OCI-LY7 (cell line): ENCODE data around the gene TRMT44. TPM values are rescaled to one million over a fixed set of nuclear protein-coding genes. Genes with fewer than 3 reads are reported as not detected.

Experiments used
- BruUV-seq: library from RNA; stranded (reverse); fragments of 400-500 nt; replicated peaks from 2 replicates; lab custom pipeline; 2021; lab: Mats Ljungman, UMichigan
- CTCF ChIA-PET: fragments of 300-600 bp; sonication (Branson Sonifier 250); formaldehyde crosslinking; loops from one replicate; lab custom pipeline; 2022; ENCODE audit warnings: antibody characterized with exemption; ENCODE audit not compliant: unreplicated experiment; lab: Charles Lee
- POLR2A ChIA-PET: fragments of 300-600 bp; sonication (Branson Sonifier 250); formaldehyde crosslinking; loops from one replicate; lab custom pipeline; 2022; ENCODE audit warnings: antibody characterized with exemption; lab: Charles Lee
- DNase-seq: peaks from one replicate; pipeline ENCODE4 v3.0.0-alpha.2; 2015; ENCODE audit warnings: low spot score
- H2AFZ ChIP-seq: fragments of 200-600 bp; sonication (generic), shearing (Covaris generic); 2 replicates; pipeline ENCODE4 v1.6.1; 2014; ENCODE audit warnings: mild to moderate bottlenecking, antibody characterized with exemption, low read length, moderate library complexity
- H3K27ac ChIP-seq: fragments of 200-600 bp; sonication (generic); 2 replicates; pipeline ENCODE4 v1.5.1; 2014; ENCODE audit warnings: mixed run types, low read depth, mild to moderate bottlenecking, moderate library complexity, low read length, inconsistent platforms; ENCODE audit not compliant: poor library complexity, severe bottlenecking
- H3K36me3 ChIP-seq: fragments of 200-600 bp; sonication (generic); 2 replicates; pipeline ENCODE4 v1.6.1; 2014; ENCODE audit warnings: mild to moderate bottlenecking, antibody characterized with exemption, low read length, moderate library complexity, mixed read lengths; ENCODE audit not compliant: insufficient read depth
- H3K4me1 ChIP-seq: fragments of 200-600 bp; sonication (generic); 2 replicates; pipeline ENCODE4 v1.5.1; 2014; ENCODE audit warnings: mild to moderate bottlenecking, low read length; ENCODE audit not compliant: insufficient read depth, poor library complexity, severe bottlenecking
- H3K4me2 ChIP-seq: fragments of 200-600 bp; sonication (generic); 2 replicates; pipeline ENCODE4 v1.6.1; 2014; ENCODE audit warnings: mild to moderate bottlenecking, low read length
- H3K4me3 ChIP-seq: fragments of 200-600 bp; sonication (generic); 2 replicates; pipeline ENCODE4 v1.5.1; 2014; ENCODE audit warnings: mild to moderate bottlenecking, low read depth, low read length; ENCODE audit not compliant: poor library complexity, severe bottlenecking
- H3K79me2 ChIP-seq: fragments of 200-600 bp; sonication (generic); 2 replicates; pipeline ENCODE4 v1.6.1; 2016; ENCODE audit warnings: low read depth, mild to moderate bottlenecking, low read length, moderate library complexity, mixed read lengths; ENCODE audit not compliant: insufficient read depth
- H3K9me2 ChIP-seq: fragments of 200-600 bp; sonication (generic); 2 replicates; pipeline ENCODE4 v1.6.1; 2016; ENCODE audit warnings: mild to moderate bottlenecking, low read length, mixed read lengths; ENCODE audit not compliant: insufficient read depth
- H3K9me3 ChIP-seq: fragments of 200-600 bp; sonication (generic); 2 replicates; pipeline ENCODE4 v1.6.1; 2014; ENCODE audit warnings: mild to moderate bottlenecking, mixed run types, low read length, mixed read lengths
- H4K20me1 ChIP-seq: fragments of 200-600 bp; sonication (generic); 2 replicates; pipeline ENCODE4 v1.6.1; 2014; ENCODE audit warnings: mild to moderate bottlenecking, antibody characterized with exemption, low read length, moderate library complexity, mixed read lengths; ENCODE audit not compliant: insufficient read depth
- EZH2phosphoT487 ChIP-seq: fragments of 200-600 bp; sonication (generic); IDR thresholded peaks from 2 replicates; pipeline ENCODE4 v1.6.1; 2018; ENCODE audit warnings: low read depth, borderline replicate concordance, mild to moderate bottlenecking, mixed run types, antibody characterized with exemption, low read length, moderate library complexity, mixed read lengths
- intact Hi-C: fragments of 100-400 bp; cut with micrococcal nuclease; formaldehyde crosslinking; loops from one replicate; pipeline ENCODE4 v1.10.0; 2022; ENCODE audit not compliant: unreplicated experiment
- total RNA-seq, 2 experiments: library from RNA; depleted of rRNA in 1 of 2; stranded (reverse); fragments of >200 nt in 1 of 2; shearing (Covaris generic) in 1 of 2; gene quantifications; 2 replicates each; pipeline ENCODE4 v1.2.3, GENCODE V29; 2014 to 2022
- TF ChIP-seq, protein P1 (sequence below): fragments of 200-600 bp; sonication (generic); conservative IDR thresholded peaks from 2 replicates; pipeline ENCODE4 v1.5.1; 2014; ENCODE audit warnings: mild to moderate bottlenecking, antibody characterized with exemption, low read length, moderate library complexity, mixed read lengths

TRMT44 gene
- total RNA-seq, 2 experiments from 2014 or later: 23.0 to 28.3 TPM

- no peaks in the 10 kb centered on the region for H4K20me1 ChIP-seq
- no peak overlapping the region for H3K27ac ChIP-seq
- H3K9me3 ChIP-seq: no peaks in the 10 kb centered on the region
- no peaks in the 10 kb centered on the region for H3K79me2 ChIP-seq
- no peaks in the 10 kb centered on the region for H3K36me3 ChIP-seq
- BruUV-seq: no TSS peak
- no peaks in the 10 kb centered on the region for H3K4me1 ChIP-seq
- POLR2A ChIA-PET: no interaction called here
- intact Hi-C loops: no loop called here
- TF ChIP-seq, protein P1, sequence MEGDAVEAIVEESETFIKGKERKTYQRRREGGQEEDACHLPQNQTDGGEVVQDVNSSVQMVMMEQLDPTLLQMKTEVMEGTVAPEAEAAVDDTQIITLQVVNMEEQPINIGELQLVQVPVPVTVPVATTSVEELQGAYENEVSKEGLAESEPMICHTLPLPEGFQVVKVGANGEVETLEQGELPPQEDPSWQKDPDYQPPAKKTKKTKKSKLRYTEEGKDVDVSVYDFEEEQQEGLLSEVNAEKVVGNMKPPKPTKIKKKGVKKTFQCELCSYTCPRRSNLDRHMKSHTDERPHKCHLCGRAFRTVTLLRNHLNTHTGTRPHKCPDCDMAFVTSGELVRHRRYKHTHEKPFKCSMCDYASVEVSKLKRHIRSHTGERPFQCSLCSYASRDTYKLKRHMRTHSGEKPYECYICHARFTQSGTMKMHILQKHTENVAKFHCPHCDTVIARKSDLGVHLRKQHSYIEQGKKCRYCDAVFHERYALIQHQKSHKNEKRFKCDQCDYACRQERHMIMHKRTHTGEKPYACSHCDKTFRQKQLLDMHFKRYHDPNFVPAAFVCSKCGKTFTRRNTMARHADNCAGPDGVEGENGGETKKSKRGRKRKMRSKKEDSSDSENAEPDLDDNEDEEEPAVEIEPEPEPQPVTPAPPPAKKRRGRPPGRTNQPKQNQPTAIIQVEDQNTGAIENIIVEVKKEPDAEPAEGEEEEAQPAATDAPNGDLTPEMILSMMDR: no peak
- no peak for TF ChIP-seq EZH2phosphoT487
- no peak for DNase-seq
- no peak overlapping the region for H3K4me2 ChIP-seq
- no peak overlapping the region for H3K4me3 ChIP-seq
- CTCF ChIA-PET: no interaction called here
- H3K9me2 ChIP-seq: no peaks in the 10 kb centered on the region
- H2AFZ ChIP-seq: no peak overlapping the region
Measured at GRCh38 chr4:8501781-8502180, 61.2 kb downstream of the TRMT44 start.

DNA sequence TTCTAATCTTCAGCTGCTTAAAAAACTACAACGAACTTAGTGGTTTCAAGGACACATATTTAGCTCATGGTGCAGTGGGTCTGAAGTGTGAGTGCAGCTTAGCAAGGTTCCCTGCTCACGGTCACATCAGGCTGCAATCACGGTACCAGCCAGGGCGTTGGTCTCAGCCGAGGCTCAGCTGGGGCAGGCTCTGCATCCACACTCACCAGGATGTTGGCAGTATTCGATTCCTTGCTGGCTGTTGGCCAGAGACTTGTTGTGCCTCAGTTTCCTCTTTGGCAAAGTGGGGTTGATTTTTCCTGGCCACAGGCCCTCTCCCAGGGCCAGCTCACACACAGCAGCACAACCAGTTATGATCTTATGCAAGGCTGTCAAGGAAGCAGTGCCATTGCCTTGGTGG is 61.8 kb downstream of the TRMT44 start:
- DNase-seq: no peak
- Histone ChIP-seq H3K9me3 (no peaks in the 10 kb centered on the region), H3K36me3 (no peaks in the 10 kb centered on the region), H2AFZ (no peak overlapping the region), H3K4me2 (no peak overlapping the region), H4K20me1 (no peaks in the 10 kb centered on the region), H3K4me3 (no peak overlapping the region), H3K79me2 (no peaks in the 10 kb centered on the region), H3K9me2 (no peaks in the 10 kb centered on the region), H3K27ac (no peak overlapping the region), H3K4me1 (no peaks in the 10 kb centered on the region)
- BruUV-seq: no TSS peak
- TF ChIP-seq, protein P1: no peak
- no peak for TF ChIP-seq EZH2phosphoT487
- ChIA-PET POLR2A (no interaction called here), CTCF (no interaction called here)
- intact Hi-C loops: no loop called here

DNA sequence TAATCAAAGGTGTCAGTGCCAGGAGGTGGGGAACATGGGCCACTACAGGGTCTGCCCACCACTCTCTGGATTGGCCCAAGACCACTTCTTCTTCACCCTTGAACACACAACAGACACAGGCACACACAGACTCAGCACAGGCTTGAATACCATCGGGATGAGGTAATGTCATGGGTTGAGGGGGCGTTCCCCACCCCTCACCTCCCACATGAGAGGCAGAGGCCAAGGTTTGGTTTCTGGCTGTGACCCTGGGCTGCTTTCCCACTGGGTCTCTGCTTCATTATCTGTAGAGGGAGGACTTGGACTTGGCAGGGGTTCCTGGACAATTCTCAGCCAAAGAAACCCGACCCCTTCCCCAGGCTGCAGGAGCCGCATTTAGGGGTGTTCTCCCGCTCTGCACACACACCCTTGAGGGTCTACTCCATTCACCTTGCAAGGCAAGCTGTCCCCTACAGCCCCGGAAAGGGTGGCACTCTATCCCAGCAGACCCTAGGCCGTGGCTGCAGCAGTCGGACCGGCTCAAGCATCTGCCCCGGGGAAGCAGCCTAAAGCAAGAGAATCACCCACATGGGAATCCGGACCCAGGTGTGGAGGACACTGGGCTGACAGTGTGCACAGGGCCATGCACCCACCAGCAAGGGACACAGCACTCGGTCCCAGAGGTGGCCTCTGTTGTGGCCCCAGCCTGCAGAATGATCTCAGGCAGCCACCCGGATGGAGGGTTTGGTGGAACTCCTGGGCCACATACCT is 62.4 kb downstream of the TRMT44 start:
- Histone ChIP-seq H3K79me2 (no peaks in the 10 kb centered on the region), H3K4me1 (no peaks in the 10 kb centered on the region), H3K9me2 (no peaks in the 10 kb centered on the region), H3K9me3 (no peaks in the 10 kb centered on the region), H3K36me3 (no peaks in the 10 kb centered on the region), H3K4me3 (no peak overlapping the region), H3K27ac (no peak overlapping the region), H4K20me1 (no peaks in the 10 kb centered on the region), H2AFZ (no peak overlapping the region), H3K4me2 (no peak overlapping the region)
- BruUV-seq: no TSS peak
- DNase-seq: no peak
- ChIA-PET CTCF (no interaction called here), POLR2A (no interaction called here)
- TF ChIP-seq, protein P1: no peak
- TF ChIP-seq EZH2phosphoT487: no peak
- intact Hi-C loops: no loop called here
